Middle frontal gyrus (tissue), 1 donor: ENCODE results near the gene TAB2.
"Not testable (repeated sequence)": the region's sequence is repeated elsewhere in the genome, so short reads cannot be mapped to it uniquely, and the experiment has no call there.

Experiments
- DNase-seq: peaks from one replicate; pipeline ENCODE4 v3.0.0-alpha.2; 2015; ENCODE audit warnings: low spot score; ENCODE audit errors: extremely low spot score

Gene TAB2

DNA sequence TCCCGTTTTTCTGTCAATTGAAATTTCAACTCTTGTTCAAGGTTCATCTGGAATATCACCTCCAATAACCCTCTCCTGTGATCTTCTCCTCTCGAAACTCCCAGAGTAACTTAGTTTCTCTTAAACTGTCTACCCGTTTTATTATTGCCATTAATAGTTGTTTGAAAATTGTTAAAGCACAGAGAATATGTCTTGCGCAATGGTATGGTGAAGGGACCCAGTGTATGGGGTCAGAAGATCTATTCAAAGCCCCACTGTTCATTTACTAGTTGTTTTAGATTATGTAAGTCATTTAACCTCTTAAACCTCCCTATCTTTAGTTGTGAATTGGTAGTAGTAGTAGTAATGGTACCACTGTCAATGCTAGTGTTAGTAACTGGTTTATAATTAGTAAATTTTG is 6.2 kb upstream of the TAB2 start:
- no peak for DNase-seq

DNA sequence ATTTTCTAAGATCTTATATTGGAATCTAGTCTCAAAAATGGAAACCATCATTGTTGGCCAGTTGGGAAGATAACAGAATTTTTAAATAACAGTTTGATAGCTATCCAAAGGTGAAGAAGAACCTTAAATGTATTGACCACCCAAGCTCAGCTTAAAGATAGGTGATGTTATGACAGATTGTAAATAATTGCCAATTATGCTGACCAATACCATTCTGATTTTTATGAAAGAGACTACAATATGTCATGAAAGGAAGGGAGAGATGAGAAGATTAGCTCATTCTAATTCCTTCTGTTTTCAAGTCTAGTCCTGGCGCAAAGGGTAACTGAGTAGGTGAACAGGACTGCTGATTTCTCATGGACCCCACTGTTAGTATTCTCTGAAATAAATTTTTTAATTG is 5.7 kb upstream of the TAB2 start:
- no peak for DNase-seq

GRCh38 chr6:149313070-149313469 is 4.4 kb upstream of the TAB2 start:
- no peak for DNase-seq

GRCh38 chr6:149313861-149314260 is 3.7 kb upstream of the TAB2 start:
- no peak for DNase-seq

DNA sequence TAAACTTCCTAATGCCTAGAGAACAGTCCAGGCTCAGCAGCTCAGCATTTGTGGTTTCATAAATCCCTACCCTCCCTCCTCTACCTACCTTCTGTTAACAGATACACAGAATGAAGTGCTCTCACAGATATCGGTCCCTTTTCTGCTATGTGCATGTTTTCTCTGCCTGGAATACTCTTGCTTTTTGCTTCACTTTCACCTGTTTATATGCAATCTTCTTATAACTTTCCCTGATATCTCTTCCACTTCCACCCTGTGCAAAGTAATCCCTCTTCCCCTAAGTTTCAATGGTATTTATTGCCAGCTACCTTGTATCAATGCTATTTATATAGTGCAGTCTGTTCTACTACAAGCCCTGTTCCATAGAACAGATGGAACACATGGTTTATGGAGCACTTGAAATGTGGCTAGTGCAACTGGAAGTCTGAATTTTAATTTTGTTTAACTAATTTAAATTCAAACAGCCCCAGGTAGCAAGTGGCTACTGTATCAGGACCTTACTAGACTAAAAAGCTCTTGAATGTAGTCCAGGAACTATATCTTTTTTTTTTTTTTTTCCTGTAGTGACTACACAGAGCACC is 3.1 kb upstream of the TAB2 start:
- no peak for DNase-seq

GRCh38 chr6:149316108-149316727 is 1.3 kb upstream of the TAB2 start:
- DNase-seq, result no peak

DNA sequence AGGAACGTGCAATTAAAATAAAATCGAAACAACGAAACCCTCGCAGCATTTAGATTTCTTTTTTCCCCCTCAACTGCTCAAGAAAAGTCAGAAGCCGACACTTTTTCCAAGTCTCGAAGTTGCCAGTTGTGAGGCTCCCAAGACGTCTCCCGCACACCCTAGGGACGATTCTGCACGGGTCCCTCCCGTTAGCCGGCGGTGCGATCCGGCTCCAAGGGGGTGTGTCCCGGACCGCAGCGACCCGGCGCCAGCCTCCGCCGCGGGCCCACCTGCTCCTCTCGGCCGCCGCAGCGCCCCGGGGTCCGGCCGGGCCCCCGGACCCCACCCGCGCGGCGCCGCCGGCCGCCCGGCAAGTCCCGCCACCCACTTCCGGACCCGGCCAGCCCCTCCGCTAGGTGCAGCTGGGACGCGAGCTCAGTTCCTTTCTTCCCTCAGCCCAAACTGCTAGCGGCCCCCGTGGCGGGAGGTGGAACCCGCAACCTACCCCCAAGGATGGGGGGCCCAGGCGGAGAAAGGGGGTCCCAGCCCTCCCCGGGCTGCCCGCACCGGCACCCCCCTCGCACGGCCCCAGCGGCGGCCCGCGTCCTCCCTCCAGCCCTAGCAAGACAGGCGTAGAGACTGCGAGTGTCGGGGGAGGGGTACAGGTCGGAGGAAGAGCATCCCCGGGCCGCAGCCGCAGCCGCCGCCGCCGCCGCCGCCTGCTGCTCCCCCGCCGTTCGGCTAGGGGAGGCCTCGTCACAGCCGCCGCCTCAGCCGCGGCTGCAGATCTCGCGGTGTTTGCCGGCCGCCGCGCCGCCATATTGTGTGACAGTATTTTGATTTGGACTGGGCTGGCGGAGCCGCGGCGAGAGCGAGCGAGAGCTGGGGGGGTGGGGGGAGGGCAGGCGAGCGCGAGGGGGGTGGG is 520 bp upstream of the TAB2 start:
- DNase-seq, result peak; percentile 77

- no peak for DNase-seq
These were observed 1.2 kb downstream of the TAB2 start for GRCh38 chr6:149318581-149319286.

- no peak for DNase-seq
These were observed 1.9 kb downstream of the TAB2 start for GRCh38 chr6:149319422-149319821.

GRCh38 chr6:149320016-149320415 is 2.5 kb downstream of the TAB2 start:
- not testable (repeated sequence) for DNase-seq

DNA sequence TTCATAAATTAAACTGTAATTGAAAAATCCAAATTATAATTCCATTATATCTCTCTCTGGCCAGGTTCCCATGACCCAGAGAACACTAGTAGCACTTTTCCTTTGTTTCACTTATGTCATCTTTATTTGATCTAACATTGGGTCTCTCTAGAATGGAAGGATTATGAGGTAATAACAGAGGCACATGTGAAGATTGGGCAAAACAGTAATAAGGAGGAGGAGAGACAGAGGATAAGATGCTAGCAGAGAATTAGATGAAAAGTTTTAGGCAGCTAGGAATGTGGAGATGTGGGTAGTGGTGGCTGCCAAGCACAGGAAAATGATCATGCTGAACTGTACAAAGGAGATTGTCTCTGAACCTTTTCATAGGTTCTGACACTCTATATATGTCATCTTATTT is 3.3 kb downstream of the TAB2 start:
- DNase-seq, result no peak

GRCh38 chr6:149323353-149323752 is 5.8 kb downstream of the TAB2 start:
- DNase-seq, result no peak

GRCh38 chr6:149323925-149324324 is 6.4 kb downstream of the TAB2 start:
- no peak for DNase-seq

- no peak for DNase-seq
These were observed 6.9 kb downstream of the TAB2 start for GRCh38 chr6:149324428-149324827.

GRCh38 chr6:149325648-149326236 is 8.2 kb downstream of the TAB2 start:
- no peak for DNase-seq

- no peak for DNase-seq
These were observed 10.1 kb downstream of the TAB2 start for GRCh38 chr6:149327638-149328037.

- DNase-seq, result no peak
These were observed 10.6 kb downstream of the TAB2 start for GRCh38 chr6:149328083-149328482.

- DNase-seq, result no peak
These were observed 12.0 kb downstream of the TAB2 start for GRCh38 chr6:149329529-149329928.

GRCh38 chr6:149330133-149330532 is 12.6 kb downstream of the TAB2 start:
- DNase-seq, result no peak

- DNase-seq, result no peak
These were observed 13.7 kb downstream of the TAB2 start for GRCh38 chr6:149331043-149331807.

DNA sequence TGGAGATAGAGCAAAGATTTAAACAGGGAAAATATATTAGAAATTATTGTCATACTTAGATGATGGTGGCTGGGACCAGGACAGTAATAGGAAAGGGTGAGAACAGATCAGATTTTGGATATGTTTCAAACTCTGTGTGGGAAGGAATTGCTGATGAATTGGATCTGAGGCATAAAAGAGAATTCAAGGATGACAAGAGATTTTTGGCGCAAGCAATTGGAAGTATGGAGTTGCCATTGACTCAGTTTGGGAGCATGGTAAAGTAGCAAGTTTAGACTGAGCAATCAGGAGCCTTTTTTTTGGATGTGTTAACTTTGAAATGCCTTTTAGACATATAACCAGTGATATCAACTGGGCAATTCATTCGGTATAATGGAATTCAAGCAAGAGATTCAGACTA is 14.4 kb downstream of the TAB2 start:
- no peak for DNase-seq
